C4-2B (cell line): ENCODE measurements around the gene KCTD16.

Source experiments
- CTCF ChIP-seq: fragments of 450-650 bp; conservative IDR thresholded peaks from 2 replicates; pipeline ENCODE4 v1.5.1; 2017; ENCODE audit warnings: mild to moderate bottlenecking
- ZFX ChIP-seq: fragments of 450-650 bp; IDR thresholded peaks from 2 replicates; pipeline ENCODE4 v1.6.1; 2017

DNA sequence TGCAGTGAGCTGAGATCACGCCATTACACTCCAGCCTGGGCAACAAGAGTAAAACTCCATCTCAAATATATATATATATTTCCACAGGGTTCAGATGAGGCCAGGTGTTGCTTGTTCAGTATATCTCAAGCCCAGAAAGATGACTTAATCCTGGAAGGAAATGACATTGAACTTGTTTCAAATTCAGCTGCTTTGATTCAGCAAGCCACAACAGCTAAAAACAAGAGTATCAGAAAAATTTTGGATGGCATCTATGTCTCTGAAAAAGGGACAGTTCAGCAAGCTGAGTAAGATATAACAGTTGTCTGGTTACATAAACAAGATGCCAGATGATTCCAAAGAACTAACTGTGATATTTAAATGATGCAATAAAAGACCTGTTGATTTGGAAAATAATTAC is 352.0 kb downstream of the KCTD16 start:
- no peak for TF ChIP-seq CTCF
- TF ChIP-seq ZFX = no peak
